ENCODE data around the gene PDIA4.

DNA sequence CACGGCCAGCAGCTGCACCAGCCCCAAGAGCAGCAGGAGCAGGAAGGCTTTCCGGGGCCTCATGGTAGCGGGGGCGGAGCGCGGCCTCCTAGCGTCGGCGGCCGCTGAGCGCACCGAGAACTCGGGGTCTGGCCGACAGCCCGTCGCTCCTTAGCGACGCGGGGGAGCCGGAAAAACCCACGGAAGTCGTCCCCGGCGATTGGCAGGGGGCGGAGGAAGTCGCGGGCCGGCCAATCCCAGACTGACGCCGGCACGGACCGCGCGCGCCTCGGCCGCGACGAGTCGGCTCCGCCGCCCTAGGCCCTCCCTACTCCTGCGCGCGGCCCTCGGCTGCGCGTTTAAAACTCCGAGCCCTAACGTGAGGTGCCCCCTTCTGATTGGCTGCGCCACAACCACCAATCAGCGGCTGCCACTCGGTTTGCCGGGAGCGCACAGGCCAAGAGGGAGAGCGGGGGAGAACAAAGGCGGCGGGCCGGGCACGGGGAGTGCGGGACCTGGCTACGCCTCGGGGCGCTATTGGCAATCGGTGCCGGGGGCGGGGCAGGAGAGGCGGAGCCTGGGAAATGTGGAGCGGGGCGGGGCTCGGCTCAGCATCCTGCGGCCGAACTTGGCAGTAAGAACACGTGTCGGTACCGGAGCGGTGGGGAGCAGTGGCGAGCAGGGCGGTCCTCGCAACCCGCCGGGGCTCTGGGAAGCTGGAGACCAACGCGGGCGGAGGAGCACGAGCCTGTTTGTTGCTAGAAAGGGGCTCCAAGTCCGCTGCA is at the start of gene PDIA4:
- TF ChIP-seq POLR2A (IDR thresholded peaks at IDR 0.05; ENCODE audit: low read length) (peak; percentile 83), GATA1 (IDR thresholded peaks at IDR 0.05; ENCODE audit: low read depth, low read length) (no peak)

All from erythroblast (primary cell).